HL-60/S4 treated with retinoic acid at 250 ng/mL for 4 days and 3 days (cell line): Measurements from ENCODE around the gene KCNE1.
"Not testable (repeated sequence)": the region's sequence is repeated elsewhere in the genome, so short reads cannot be mapped to it uniquely, and the experiment has no call there.

Experiments
- in situ Hi-C: fragments of 300-500 bp; cut with MboI; formaldehyde crosslinking; loops from 2 replicates; pipeline ENCODE4 v1.7.0; 2022; ENCODE audit warnings: low sequenced_read_pairs

Gene KCNE1

DNA sequence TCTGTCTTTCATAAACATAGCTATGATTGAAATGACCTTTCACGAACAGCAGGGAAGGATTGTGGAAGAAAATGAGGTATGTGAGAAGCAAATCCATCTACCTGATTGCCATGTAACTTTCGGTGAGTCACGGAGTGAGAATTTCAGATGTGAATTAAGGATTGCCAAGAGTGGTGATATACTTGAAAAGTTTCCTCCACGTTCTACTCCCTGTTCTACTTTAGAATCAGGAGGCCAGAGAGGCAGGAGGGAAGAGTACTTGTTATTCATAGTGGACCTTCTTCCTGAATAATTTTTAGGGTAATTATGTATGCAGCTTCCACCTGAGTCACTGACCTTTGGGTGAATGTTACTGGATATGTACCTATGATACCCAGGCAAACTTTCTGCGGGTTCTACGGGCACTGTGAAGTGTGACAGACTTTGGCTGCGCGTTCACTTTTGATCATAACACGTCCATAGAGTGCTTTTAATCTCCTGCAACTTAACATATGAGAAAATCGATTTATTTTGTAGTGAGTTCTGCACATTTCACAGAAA, 2.6 kb upstream of the KCNE1 start:
- in situ Hi-C loops: no loop called here

DNA sequence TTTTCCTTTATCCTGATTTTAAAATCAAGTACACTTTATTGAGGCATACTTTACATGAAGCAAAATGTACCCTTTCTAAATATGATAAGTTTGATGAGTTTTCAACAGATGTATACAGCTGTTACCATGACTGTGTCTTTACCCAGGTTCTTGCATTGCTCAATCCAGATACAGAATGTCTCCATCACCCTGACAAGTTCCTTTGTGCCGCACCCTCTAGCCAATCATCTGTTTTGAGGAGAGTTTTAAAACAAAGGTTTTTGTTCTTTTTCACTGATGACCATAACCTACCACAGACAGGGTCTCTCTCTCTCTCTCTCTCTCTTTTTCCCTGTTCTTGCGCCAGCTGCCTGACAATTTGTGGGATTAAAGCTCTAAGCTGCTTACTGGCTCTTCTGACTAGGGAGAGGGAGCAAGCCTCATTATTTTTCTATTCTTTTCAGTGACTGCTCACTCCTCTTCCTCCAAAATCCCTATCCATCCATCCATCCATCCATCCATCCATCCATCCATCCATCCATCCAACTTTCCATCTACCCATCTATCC, 1.2 kb upstream of the KCNE1 start:
- in situ Hi-C loops: no loop called here

DNA sequence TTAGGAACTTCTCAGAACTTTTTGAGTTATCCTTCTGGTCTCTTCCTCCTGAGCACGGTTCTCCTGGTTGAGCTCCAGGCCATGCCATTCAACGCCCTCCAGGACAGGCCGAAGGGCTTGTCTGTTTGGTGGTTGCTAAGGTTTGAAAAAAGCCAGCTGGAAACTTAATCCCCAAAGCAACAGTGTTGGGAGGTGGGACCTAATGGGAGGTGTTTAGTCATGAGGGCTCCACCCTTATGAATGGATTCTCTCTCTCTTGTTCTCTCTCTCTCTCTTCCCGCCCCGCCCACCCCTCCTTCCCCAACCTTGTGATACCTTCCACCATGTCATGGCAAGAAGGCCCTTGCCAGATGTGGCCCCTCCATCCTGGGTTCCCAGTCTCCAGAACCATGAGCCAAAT, 829 bp downstream of the KCNE1 start:
- in situ Hi-C loops: no loop called here

DNA sequence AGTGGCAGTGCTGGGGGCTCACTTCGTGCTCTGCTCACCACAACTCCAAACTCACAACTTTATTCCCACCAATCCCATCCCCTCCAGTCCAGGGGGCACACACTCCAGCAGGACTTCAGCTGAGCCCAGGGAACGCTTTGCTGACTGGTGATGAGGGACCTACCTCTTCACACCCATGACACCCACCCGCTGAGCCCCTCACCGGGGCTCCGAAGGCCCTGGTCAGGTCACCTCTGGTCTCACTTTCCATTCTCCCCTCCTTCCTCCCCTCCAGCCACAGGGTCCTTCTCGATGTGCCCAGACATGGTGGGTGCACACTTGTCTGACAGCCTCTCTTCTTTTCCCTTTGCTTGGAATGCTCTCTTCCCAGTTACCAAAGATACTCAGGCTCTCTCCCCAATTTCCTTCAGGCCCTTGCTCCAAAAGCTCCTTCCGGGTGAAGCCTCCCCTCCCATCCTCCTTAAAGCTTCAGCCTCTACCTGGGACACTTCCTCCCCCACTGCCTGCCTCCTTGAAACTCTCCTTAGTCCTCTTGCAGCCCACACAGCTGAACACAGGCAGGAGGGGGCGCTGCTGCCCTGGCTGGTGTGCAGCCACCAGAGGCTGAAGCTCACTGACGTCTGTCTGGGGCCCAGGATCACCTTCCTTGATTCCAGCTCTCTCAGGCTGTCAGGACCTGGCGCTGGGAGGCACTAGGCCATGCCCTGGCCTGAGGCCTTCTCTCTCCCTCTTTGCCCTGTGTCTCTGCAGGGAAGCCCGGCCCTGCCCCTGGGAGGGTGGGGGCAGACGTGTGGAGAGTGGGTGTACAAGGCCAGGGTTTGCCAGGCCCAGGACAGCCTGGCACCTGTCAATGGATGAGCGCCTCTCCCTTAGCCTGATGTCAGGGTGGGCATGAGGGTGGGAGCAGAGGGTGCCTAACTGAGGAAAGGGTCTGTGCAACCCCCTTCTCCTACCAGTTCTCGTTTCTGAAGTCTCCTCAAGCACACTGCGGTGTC, 1.6 kb downstream of the KCNE1 start:
- in situ Hi-C loops: no loop called here

DNA sequence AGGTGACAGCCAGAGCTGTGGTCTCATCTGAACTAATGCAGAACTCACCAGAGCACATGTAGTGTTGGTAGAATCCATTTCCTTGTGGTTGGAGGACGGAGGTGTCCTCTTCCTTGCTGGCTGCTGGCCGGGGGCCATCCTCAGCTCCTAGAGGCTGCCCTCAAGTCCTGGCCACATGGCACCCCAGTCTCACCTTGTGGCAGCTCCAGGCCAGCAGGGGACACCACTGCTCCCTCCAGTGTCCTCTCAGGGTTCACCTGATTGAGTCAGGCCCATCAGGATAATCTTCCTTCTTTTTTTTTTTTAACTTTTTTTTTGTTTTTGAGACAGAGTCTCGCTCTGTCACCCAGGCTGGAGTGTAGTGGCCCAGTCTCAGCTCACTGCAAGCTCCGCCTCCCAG, 2.9 kb downstream of the KCNE1 start:
- in situ Hi-C loops: no loop called here

DNA sequence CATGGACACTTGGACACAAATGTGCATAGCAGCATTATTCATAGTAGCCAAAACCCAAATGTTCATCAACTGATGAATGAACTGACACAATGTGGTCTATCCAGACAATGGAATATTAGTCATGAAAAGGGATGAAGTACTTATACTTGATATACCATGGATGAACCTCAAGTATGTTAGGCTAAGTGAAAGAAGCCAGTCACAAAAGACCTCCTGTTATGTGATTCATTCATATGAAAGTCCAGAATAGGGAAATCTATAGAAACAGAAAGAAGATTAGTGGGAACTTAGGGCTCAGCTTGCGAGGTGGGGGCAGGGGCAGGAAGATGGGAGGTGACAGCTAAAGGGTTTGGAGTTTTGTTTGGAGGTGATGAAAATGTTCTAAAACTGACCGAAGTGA, 7.4 kb downstream of the KCNE1 start:
- in situ Hi-C loops: no loop called here

DNA sequence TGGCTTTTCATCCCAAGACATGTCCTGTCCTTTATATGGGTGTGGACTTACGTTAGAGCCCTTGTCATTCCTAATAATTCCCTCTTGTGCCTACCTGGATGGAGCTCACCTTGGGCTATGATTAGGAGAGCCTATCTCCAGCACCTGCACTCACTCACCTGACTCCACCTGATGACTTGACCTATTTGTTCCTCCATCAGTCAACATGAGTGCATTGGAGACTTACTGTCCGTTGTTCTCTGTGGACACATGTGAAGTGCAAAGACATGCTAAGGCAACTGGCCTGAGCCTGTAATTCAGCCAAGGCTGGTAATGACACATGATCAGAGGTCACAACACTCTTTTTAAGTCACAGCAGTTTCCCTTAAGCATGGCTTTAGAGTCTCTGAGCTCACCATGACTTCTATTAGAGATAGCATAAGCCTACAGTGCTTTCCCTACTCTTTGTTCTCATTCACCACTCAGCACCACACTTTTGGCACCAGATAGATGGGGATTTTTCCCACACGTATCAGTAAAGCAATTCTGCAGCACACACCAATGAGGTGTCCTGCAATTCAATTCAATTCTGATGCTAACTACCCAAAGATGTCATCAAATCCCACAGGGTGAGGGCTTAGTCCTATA, 9.4 kb downstream of the KCNE1 start:
- in situ Hi-C loops: no loop called here

DNA sequence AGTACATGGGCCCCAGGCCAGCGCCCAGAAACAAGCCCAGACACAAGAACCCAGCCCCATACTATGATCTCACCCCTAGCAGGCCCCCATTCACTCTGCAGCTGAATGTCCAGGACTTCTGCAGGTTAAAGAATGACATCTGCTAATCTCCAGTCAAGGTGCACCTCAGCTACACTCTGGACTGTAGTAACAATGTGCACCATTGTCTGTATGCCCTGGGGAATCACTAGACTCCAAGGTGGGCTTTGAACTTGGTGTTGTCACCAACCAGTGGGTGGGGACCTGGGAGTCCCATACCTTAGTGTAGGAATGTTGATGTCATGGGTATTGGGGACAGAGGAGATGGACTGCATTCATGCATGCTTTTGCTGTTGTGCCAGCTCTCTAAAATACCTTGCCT, 10.3 kb downstream of the KCNE1 start:
- in situ Hi-C loops: no loop called here

DNA sequence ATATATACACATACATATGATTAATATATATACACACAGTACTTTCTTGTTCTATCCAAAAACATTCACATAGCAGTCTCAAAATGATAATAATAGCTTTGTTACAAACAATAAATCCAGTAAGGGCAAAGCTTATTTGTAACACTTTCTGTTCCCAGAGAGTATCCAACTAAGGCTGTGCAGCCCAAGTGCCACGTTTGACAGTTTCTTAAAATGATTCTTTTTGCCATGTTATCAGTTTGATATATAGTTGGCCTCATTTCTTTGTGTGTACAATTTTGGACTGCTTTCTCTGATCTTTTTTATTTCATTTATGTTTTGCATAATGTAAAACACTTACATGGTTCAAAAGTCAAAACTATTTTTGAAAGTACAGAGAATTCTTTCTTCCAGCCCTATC, 11.8 kb downstream of the KCNE1 start:
- in situ Hi-C loops: no loop called here

DNA sequence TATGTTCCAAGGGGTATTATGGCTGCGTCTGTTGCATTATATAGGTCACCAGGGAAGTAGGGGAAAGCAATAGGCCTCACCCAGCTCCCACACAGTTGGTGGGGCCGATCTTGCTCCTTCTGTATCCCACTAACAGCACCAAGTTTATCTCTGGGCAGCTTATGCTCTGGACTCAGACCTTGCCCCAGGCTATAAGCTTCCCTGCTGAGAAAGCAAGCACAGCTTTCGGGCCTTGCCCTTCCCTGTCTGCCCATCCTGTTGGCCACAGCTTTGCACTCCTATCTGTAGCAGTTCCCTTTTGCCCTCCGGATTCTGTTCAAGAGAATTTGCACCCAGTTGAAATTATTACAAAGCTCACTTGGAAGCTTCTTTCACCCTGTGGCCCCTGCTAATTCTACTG, 12.9 kb downstream of the KCNE1 start:
- in situ Hi-C loops: no loop called here

DNA sequence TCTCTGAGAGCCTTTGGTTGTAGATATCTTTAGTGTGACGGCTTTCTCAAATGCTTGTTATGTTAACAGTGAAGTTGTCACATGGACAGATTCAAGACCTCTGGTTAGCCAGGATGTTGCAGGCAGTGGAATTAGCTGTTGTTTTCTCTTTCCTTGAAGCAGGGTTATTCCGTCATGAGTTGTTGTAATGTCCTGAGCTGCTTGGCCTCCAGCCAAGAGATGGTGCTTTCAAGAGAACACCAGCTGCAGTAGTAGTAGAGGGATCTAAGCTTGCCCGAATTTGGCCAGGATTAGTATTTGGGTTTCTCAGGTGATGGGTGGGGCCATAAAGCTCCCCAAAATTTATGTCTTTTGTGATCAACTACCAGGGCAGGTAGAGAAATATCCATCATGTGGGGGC, 13.4 kb downstream of the KCNE1 start:
- in situ Hi-C loops: no loop called here

DNA sequence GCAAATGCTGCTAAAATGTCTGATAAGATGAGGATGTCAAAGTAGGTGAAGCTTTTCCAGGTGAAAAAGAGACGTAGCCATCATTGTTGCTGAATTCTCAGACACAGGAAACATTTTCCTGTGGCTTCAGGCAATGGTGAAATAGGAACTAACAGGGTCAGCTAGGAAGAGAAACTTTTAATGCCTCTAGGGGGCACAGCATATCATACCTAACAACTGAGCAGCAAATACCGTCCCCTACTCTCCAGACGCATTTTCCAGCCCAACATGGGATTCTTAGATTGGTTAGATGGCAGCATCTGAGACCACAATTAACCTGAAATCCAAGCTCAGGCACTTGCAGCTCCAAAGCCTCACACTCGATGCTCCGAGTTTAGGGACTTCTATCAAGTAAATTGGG, 28.2 kb downstream of the KCNE1 start:
- in situ Hi-C loops: not testable (repeated sequence)

DNA sequence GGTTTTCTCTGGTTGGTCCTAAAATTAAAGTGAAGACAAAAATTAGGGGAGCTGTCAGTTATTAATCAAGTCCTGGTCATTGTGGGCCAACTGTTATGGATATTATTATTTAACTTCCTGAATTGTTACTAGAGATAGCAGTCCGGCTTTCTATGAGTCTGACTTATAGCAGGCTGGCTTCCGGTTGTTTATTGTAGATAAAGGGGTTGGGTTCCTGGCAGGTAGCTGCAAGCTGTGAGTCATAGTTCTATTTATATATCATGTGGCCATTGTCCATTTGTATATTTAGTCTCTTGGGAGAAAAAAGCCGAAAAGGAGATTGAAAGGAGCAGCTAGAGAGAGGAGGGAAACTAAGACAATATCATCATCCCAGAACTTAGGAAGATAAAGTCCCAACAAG, 28.6 kb downstream of the KCNE1 start:
- in situ Hi-C loops: not testable (repeated sequence)

DNA sequence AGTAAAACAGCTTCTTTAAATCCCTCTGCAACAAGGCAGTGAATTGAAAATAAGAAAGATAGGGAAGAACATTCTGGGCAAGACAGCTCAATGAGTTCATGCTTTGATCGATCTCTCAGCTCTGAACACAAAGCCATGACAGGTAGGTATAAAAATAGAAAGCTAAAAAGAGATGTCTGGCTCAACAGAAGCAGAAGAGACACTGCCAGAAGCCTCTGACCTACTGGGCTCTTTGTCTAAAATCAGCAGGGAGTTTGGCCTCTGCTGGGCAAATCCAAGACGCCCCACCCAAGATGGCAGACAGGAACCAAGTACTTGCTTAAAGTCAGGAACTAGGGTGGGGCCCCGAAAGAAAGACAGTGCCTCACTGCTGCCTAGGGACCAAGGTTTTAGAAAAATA, 44.7 kb downstream of the KCNE1 start:
- in situ Hi-C loops: not testable (repeated sequence)

DNA sequence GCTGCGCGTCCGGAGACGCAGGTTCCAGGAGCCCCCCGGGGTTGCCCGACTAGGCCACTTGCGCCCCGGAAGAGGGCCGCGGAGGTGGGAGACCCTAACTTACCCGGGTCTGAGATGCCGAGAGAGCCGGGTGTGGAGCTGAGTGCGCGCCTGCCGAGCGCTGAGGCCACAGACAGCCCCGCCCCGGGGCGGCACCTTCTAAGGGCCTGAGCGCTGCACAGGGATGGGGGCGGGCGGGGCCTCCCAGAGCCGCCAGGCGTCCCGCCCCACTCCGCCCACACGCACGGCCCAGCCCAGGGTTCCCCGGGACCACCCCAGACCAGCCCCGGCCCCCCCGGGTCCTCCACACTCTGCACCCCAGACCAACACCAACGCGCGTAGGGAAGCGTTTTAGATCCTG, 52.6 kb downstream of the KCNE1 start:
- in situ Hi-C loops: not testable (repeated sequence)

DNA sequence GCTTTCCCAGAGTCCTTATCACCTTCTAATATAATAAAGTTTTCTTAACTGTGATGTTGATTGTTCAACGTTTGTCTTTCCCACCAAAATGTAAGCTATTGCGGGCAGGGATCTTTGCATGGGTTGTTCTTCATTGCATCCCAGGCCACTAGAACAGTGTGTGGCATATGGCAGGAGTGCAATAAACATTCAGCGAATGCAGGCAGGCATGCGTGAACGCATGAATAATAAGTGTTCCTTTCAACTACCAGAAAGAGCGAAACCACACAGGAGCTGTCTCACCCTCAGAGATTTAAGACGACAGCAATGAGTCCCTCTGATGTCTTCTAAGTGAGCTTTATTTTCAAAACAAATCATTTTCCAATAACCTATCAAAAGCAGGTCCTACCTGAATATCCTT, 53.7 kb downstream of the KCNE1 start:
- in situ Hi-C loops: not testable (repeated sequence)

DNA sequence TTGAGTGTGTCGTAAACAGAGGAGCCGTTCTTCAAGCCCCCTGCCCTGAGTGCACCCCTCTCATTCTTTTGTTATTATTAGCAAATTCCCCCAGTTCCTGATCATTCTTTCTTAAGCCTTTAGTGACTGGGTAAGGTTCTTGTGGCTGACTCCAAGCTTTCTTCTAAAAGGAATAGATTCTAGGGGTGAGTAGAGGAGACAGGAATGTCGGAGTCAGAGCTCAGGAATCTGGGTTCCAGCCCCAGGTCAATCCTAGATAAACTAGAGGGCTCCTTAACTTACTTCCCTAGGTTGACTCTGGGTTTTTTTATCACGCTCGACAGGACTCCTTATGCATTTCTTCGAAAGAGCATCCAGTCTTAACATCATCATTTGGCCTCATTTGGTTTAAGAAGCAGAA, 55.8 kb downstream of the KCNE1 start:
- in situ Hi-C loops: not testable (repeated sequence)

DNA sequence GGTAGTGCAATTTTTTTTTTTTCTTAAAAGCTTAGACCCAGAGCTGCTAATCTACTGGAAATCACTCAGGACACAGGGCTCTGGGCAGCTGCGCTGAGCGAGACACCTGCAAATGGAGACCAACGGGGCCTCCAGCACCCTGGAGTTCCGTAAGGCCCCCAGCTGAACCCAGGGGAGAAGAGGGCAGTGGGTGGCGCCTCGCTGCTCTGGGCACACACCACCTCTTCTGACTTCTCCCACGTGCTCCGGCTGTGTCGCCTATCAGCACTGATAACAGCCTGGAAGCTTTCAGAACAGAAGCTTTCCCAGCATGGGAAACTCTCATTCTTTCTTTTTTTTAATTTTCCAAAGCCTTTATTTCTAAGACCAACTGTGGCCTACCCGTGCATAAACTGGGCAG, 56.4 kb downstream of the KCNE1 start:
- in situ Hi-C loops: not testable (repeated sequence)

DNA sequence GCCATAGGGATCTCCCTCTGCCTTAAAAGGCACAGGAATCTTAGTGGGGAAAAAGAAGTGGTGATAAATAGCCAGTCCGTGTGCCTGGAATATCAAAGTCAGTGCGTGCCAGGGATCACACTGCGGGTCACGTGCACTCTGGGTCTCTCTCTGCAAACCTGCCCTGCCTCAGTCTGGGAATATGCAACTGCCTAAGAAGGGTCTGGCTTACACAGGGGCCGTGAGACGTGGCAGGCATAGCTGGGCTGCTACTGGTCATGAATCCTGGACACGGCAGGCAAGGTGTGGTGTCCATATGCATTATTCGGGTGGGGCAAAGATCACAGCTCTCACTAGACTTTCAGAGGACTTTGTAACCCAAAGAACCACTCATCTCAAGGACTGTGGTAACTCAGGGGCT, 65.0 kb downstream of the KCNE1 start:
- in situ Hi-C loops: not testable (repeated sequence)

DNA sequence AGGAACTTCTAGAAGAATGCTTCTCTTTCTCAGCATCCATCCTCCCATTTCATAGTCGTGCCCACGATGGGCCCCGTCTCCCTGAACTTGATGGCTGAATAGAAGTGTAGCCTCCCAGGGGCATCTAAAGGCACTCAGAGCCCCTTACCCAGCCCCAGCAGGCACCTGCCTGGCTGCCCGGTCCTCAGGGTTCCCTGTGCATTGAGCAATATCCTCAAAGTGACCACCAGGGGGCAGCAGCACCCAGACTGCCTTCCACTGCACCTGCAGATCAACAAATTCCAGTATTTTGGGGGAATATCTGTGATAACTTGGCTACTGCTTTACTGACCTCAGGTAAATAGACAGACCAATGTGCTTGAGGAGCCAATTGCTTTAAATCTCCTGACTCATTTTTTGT, 68.5 kb downstream of the KCNE1 start:
- in situ Hi-C loops: not testable (repeated sequence)

DNA sequence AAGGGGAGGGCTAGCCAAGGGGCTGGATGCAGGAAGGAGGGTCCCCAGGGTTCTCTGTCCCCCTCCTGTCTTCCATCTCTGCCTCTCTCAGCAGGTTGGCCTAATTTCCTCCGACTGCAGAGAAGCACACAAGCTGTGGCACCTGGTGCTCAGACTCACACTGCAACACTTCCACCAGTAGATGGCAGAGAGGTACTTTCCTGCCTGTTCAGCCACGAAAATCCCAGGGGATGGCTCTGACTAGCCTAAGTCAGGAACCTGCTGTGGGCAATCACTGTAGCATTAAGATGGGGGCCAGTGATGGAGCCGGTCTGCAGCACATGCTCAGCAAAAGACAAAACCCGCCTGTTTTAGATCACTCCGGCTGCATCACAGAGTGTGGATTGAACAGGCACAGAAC, 82.3 kb downstream of the KCNE1 start:
- in situ Hi-C loops: not testable (repeated sequence)

DNA sequence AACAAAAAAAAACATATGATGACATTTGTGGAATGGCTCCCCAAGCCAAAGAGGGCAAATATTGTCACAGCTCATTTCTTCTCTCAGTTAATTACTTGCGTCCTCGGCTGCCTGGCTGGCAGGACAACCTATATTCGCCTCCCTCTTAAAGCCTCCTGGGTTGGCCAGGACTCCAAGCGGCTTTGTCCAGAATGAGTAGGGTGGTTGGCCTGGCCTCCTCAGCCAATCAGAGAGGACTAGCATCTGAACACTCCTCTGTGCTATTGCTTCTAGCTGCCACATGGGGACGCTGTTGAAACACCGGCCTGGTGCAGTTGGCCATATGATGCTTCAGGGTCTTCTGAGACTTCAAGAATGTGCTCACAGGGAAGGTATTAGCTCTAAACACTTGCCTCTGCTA, 83.6 kb downstream of the KCNE1 start:
- in situ Hi-C loops: not testable (repeated sequence)
